DMS53 treated with DMSO at 0.1 percent for 48 hours (cell line): ENCODE results near the gene SPEG.

ENCODE experiments used
- DNase-seq: peaks from one replicate; lab custom pipeline; 2025; ENCODE audit not compliant: unreplicated experiment; lab: John Stamatoyannopoulos, UW

The SPEG gene

DNA sequence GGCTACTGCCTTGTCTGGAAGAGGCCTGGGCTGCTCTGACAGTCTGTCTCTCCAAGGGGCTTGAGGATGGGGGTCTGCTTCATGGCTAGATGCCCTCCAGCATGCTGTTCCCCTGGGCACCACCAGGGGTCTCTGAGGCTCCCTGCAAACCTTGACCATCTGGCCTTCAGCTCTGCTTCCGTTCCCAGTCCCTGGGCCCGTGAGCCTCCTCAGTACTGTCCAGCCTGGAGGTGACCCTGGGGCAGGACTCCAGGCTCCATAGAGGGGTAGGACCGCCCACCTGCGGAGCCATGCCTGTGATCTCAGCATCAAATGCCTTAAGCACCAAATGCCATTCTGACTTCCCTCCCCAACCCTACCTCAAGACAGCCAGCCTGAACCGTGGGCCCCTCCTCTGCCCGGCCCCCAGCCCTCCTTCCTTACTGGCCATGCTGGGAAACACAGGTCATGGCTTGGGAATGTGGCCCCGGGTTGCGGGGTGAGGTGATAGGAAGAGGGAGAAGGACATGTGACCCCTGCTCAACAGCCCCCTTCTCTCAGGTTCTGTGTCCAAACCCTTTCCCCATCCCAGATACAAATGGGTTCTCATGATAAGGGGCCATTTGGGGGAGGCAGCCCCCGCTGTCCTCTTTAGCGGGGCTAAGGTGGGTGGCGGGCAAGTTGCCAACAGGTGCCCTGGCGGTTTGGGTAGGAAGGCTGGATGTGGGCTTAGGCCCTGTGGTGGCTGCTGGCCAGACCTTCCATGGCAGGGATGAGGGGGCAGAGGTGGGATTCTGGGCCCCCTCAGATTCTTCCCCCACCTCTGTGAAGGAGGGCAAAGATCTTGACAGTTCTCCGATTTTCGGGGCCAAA is 25.0 kb downstream of the SPEG start:
- DNase-seq, result no peak

DNA sequence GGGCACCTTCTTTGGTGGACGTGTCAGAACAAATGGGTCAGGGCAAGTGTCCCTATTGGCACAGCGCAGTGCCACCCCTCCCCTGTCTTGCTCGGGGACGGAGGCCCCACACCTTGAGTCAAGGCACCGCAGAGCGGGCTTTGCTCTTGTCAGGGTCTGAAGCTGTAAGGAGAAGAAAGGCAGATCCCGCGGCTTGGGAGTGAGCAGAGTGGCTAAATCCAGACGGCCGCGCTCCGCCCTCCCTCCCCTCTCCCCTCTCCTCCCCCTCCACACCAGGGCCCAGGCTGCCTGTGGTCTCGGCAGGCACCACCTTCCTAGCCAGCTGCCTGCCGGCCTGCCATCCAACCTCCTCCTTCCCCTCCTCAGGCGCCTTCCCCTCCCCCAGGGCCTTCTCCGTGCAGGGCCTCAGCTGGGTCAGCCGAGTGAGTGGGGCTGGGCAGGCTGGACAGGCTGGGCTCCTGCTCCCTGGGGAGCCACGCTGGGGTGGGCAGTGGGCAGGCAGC is 25.8 kb downstream of the SPEG start:
- DNase-seq, result no peak

DNA sequence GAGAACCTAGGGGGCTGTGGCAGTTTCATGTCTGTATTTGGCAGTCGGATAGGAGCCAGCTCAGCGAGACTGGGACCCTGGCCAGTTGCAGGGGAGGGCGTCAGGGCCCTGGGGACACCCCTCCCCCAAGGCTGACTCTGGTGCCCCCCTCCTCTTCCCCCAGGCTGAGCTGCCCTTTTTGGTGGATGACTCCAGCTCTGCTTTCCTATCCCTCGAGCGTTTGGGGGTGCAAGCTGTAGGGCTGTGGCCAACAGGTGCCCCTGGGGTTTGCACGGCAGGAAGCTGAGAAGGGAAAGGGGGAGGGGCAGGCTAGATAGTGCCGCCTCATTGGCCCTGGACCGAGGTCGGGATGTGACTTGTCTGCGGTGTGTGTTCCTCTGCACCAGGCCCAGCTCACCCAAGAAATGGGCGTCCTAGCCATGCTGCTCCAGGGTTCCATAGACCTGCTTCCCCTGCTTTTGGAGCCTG is 26.4 kb downstream of the SPEG start:
- no peak for DNase-seq

DNA sequence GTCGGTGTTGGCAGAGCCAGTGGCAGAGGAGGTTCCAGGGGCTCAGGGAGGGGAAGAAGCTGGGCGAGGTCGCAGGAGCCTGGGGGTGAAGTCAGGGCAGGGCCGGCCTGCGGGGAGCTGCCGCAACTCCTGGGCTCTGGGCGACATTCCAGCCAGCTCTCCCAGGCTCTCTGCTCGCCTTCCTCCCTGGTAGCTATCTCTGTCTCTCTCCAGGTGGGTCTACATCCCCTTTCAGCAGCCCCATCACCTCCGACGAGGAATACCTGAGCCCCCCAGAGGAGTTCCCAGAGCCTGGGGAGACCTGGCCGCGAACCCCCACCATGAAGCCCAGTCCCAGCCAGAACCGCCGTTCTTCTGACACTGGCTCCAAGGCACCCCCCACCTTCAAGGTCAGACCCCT is 27.0 kb downstream of the SPEG start:
- no peak for DNase-seq

DNA sequence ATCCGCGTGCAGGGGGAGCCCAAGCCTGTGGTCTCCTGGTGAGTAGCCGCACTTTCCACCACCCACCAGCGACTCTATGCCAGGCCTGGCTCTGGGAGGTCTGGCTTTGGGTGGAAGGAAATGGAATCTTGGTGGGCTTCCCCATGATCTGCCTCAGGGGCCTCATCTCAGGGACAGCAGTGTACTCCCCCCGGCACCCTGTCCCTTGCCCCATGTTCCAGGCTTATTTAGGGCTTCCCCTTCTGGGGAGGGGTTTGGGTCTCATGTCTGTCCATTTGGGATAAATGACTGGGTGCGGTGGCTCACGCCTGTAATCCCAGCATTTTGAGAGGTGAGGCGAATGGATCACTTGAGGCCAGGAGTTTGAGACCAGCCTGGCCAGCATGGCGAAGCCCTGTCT is 27.7 kb downstream of the SPEG start:
- no peak for DNase-seq

DNA sequence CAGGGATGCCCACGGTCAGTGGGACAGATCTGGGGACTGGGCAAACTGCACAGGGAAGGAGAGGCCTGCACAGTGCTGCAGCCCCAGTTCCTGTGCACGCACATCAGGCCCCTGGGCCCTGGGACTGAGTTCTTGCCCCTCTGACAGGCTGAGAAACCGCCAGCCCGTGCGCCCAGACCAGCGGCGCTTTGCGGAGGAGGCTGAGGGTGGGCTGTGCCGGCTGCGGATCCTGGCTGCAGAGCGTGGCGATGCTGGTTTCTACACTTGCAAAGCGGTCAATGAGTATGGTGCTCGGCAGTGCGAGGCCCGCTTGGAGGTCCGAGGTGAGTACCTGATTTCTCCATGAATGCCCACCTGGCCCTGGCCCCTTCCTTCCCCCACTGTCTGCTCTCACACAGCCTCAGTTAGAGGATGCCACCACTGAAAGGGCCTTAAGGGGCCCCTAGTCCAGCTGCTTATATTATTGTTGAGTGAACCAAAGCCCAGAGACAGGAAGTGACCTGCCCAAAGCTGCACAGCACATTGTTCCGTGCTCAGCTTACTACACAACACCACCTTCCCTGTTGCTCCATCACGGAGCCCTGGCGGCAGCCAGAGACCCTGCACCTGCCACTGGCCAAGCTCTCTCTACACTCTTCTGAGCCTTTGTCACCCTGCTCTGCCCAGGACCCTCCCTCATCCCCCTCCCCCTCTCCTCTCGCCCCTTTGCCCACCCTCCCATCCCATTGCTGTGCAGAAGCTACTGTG is 29.8 kb downstream of the SPEG start:
- DNase-seq, result no peak

DNA sequence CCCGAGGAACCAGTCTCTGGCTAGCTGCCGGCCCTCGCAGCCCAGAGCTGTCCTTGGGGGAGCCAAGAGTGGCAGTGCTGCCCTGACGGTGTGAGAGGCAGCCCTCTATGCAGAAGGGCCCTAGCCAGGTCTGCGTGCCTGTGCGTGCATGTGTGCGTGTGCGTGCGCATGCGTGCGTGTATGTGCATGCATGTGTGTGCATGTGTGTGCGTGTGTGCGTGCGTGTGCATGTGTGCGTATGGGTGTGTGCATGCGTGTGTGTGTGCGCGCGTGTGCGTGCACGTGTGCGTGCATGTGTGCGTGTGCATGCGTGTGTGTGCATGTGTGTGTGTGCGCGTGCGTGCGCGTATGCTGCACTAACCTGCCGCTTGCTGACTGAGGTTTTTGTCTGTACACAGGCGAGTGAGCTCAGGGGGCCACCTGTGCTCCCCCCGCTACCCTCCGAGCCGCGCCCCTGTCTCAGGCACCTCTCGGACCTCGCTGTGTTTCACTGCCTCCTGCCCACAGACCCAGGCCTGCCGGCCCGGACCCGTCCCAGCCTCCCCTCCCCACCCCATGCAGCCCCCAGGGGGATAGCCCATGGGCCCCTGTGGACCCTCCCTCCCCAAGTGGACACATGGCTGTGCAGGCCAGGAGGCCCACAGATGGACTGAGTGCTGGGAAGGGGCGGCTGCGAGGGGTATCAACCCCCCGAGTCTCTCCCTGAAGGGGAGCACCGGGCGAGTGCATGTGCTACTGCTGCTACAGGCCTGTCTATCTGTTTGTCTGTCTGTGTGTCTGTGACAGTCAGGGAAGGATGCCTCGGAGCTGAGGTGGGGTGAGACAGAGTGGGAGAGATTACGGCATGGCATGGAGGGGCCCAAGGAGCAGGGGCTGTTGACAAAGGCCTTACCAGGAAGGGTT is 31.3 kb downstream of the SPEG start:
- no peak for DNase-seq

DNA sequence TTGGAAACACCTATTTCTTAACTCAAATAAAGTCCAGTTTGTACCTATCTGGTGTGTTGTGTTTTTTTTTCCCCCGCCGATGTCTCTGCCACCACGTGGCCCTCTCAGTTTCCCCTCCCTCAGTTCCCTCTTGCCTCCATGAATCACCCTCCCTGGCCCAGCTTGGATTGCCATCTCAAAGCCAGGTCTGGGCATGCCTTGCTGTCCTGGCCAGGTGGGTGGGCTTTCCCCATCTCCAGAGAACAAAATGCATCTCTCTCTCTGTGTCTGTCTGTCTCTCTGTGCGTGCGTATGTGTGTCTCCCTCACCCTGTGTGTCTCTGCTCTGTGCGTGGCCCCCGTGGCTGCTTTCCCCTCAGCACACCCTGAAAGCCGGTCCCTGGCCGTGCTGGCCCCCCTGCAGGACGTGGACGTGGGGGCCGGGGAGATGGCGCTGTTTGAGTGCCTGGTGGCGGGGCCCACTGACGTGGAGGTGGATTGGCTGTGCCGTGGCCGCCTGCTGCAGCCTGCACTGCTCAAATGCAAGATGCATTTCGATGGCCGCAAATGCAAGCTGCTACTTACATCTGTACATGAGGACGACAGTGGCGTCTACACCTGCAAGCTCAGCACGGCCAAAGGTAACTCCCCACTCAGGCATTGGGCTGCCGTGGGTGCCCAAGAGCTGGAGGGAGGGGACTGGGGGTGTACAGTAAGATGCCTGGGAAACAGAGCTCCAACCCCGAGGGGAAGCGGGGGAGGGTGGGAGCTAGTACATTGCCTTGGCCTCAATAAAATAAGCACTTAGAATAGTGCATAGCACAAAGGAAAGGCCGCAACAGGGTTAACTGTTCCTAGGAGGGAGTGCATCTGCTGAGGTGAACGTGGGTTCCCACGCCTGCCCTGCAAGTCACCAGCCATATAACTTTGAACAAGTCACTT is 32.4 kb downstream of the SPEG start:
- no peak for DNase-seq

DNA sequence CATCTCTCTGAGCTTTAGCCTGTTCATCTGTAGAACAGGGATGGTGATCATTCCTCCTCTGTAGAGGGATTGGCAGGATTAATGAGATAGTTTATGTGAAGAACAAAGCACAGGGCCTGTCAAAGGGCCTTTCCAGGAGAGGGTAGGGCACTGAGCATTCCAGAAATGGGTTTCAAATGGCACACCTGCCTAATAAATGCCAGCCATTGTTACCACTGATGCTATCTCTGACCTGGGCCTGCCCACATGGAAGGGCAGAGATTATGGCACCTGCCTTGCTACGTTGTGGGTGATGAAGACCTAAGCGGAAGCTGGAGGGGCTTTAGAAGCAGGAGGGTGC is 33.1 kb downstream of the SPEG start:
- no peak for DNase-seq

DNA sequence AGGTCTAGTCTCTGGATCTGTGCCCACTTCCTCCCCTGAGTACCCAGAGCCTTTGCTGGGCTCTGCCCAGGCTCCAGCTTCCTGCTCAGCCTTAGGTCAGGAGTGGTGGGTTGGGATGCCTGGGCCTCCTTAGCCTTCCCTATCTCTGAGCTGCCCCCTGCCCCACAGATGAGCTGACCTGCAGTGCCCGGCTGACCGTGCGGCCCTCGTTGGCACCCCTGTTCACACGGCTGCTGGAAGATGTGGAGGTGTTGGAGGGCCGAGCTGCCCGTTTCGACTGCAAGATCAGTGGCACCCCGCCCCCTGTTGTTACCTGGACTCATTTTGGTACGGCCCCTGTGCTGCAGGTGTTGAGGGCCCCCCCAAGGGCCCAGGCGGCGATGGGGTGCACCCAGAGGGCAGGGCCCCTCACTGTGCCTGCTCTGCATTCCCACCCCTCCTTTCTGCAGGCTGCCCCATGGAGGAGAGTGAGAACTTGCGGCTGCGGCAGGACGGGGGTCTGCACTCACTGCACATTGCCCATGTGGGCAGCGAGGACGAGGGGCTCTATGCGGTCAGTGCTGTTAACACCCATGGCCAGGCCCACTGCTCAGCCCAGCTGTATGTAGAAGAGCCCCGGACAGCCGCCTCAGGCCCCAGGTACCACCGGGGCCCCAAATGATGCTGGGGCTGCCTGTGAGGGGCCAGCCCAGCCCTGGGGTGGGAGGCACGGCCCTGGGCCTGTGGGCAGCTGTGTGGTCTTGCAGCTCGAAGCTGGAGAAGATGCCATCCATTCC is 34.0 kb downstream of the SPEG start:
- DNase-seq, result no peak

DNA sequence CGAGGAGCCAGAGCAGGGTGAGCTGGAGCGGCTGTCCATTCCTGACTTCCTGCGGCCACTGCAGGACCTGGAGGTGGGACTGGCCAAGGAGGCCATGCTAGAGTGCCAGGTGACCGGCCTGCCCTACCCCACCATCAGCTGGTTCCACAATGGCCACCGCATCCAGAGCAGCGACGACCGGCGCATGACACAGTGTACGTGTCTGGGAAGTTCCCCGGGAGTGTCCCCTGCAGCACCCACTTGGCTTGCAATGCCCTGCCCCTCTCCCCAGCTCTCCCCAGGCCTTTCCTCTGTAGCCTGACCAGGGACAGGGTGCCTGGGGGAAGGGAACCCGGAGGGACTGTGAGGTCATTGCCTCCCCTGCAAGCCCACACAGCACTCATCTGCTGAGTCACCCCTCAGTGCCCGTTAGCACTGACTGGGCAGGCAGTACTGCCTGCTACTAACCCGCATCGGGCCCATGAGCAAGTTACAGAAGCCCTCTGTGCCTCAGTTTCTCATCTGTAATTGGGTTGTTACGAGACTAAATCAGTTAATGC is 34.6 kb downstream of the SPEG start:
- DNase-seq, result no peak

DNA sequence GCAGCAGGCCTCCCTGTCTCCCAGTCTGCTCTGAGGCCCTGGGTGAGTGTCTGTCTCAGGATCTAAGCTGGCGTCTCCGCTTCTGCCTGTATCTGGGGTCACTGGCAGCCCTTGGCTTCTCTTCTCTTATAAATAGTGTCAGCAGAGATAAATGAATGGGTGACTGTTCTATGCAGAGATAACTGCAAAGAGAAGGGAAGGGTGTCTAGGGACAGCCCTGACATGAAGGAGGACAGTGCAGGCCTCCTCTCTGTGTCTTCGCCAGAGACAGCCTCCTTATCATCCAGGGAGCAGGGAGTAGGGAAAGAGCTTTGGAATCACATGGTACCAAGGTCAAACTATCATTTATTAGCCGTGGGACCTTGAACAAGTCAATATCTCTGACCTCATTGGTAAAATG is 35.8 kb downstream of the SPEG start:
- DNase-seq, result no peak

DNA sequence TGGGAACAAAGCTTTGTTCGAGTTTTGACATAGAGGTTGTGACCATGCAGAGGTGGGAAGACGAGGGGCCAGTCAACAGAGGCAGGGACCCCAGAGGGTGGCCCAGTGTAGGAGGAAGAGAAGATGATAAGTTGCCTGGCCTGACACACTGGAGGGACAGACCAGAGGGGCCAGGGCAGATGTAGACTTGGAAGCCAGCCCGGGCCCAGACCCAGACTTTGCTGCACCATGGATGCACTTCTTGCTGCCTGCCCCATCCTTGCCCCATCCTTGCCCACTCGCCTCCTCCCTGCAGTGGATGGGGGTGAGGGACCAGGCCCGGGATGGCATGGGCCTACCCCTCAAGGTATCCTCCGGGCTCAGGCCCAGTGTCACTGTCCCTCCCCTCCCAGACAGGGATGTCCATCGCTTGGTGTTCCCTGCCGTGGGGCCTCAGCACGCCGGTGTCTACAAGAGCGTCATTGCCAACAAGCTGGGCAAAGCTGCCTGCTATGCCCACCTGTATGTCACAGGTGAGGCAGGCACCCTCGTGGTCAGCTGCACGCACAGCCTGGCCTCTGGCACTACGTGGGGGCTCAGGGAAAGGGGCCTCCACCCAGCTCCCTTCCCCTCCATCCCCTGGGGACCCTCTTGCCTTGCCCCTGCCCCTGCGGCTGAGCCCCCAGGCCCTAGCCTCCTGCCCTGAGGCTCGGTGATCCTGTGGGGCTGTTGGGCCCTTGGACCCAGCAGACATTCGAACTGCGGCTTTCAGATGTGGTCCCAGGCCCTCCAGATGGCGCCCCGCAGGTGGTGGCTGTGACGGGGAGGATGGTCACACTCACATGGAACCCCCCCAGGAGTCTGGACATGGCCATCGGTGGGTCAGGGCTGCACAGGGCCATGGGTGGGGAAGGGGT is 37.1 kb downstream of the SPEG start:
- no peak for DNase-seq

DNA sequence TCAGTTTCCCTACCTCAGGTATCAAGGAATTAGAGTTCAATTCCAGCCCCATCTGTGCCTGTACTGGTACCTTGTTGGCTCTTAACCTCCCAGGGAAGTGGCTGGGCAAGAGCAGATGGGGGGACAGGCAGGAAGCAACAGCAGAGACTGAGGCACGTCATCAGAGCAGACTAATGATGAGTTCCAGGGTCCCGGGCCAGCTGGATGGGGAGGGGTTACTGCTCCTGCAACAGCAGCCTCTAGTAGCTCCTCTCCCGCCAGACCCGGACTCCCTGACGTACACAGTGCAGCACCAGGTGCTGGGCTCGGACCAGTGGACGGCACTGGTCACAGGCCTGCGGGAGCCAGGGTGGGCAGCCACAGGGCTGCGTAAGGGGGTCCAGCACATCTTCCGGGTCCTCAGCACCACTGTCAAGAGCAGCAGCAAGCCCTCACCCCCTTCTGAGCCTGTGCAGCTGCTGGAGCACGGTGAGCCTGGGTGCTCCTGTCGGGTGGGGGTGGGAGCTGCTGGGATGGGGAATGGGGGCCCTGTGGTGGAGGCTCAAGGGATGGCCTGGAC is 38.1 kb downstream of the SPEG start:
- no peak for DNase-seq

DNA sequence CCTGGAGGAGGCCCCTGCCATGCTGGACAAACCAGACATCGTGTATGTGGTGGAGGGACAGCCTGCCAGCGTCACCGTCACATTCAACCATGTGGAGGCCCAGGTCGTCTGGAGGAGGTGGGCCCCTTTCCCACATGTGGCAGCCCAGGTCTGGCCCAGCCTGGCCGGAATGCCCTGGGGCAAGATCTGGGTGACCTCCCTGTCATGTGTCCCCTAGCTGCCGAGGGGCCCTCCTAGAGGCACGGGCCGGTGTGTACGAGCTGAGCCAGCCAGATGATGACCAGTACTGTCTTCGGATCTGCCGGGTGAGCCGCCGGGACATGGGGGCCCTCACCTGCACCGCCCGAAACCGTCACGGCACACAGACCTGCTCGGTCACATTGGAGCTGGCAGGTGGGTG is 38.9 kb downstream of the SPEG start:
- DNase-seq, result no peak

DNA sequence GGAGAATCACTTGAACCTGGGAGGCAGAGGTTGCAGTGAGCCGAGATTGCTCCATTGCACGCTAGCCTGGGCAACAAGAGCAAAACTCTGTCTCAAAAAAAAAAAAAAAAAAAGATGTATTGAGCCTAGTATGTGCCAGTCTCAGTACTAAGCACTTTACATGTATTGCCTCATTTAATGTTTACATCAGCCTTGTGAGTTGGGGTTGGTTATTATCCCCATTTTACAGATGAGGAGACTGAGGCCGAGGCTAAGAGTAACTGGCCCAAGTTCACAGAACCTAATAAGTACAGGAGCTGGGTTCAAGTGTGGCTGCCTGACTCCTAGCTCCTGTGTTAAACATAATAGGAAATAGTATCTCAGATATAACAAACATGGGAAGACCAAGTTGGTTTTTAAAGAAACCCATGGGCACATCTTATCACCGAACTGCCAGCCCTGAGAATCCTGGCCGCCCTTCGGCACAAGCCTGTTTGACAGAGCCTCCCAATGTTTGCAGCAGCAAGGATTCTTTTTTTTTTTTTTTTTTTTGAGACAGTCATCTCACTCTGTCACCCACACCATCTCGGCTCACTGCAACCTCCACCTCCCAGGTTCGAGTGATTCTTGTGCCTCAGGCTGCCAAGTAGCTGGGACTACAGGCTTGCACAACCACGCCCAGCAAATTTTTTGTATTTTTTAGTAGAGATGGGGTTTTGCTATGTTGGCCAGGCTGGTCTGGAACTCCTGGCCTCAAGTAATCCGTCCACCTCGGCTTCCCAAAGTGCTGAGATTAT is 39.8 kb downstream of the SPEG start:
- DNase-seq, result no peak

DNA sequence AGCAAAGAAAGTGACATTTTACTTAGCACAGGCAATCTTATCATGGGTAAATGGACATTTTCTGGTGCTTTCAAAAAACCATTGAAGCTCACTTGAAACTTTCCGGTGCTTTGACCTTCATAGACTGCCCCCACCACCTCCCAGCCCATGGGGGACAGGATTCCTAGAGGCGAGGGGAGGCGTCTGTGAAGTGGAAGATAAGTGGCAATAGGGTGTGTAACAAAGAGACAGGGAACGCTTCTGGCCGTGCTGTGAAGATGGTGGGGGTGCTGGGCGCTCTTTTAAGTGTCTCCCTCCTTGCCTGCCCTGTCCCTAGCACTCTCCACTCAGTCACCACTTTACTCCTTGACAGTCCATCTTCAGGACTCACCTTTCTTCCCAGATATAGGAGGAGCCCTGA is 40.6 kb downstream of the SPEG start:
- DNase-seq, result no peak
